Stomach (tissue), 9 donors: ENCODE results near the gene FAM25A. TPM values are rescaled to one million over a fixed set of nuclear protein-coding genes. Genes with fewer than 3 reads are reported as not detected.
"Not testable (repeated sequence)": the region's sequence is repeated elsewhere in the genome, so short reads cannot be mapped to it uniquely, and the experiment has no call there.

Experiments
- DNase-seq, 2 donors: peaks; one replicate each; pipeline versions ENCODE4 v3.0.0 to v3.0.0-alpha.2; 2013 to 2019
- H3K27ac ChIP-seq, 5 donors: fragments of 200-600 bp in 4 of 5; sonication (generic) in 4 of 5; one replicate each; pipeline ENCODE4 v1.5.1; 2013 to 2019; ENCODE audit warnings: mild to moderate bottlenecking in 1 of 5, moderate library complexity in 1 of 5
- H3K27me3 ChIP-seq, 3 donors: fragments of 200-600 bp; sonication (generic); one replicate each; pipeline ENCODE4 v1.5.1; 2017 to 2019; ENCODE audit warnings: mixed run types in 1 of 3
- H3K36me3 ChIP-seq, 4 donors: fragments of 200-600 bp; sonication (generic); 1 replicate in 3 of 4; 2 replicates in 1 of 4; pipeline ENCODE4 v1.5.1; 2016 to 2019
- H3K4me1 ChIP-seq, 4 donors: fragments of 200-600 bp; sonication (generic); one replicate each; pipeline ENCODE4 v1.5.1; 2016 to 2019
- H3K4me3 ChIP-seq, 4 donors: fragments of 200-600 bp; sonication (generic) in 3 of 4; one replicate each; pipeline ENCODE4 v1.5.1; 2016 to 2019; ENCODE audit warnings: mild to moderate bottlenecking in 1 of 4
- H3K9me3 ChIP-seq, 4 donors: fragments of 200-600 bp; sonication (generic); one replicate each; pipeline ENCODE4 v1.5.1; 2016 to 2019
- EP300 ChIP-seq: sonication (generic); formaldehyde crosslinking; IDR thresholded peaks from one replicate; pipeline ENCODE4 v1.6.1; 2017; ENCODE audit warnings: antibody characterized with exemption
- POLR2A ChIP-seq, 4 donors: fragments of 450-650 bp; IDR thresholded peaks; one replicate each; pipeline ENCODE4 v1.6.1; 2016; ENCODE audit warnings: antibody characterized with exemption in 4 of 4, control low read depth in 2 of 4, mild to moderate bottlenecking in 1 of 4, moderate library complexity in 1 of 4
- POLR2AphosphoS5 ChIP-seq, 3 donors: sonication (generic); formaldehyde crosslinking; IDR thresholded peaks; one replicate each; pipeline ENCODE4 v1.6.1; 2016; ENCODE audit warnings: antibody characterized with exemption in 3 of 3
- WGBS, 5 donors: extraction: QIAGEN DNeasy Blood & Tissue Kit in 3 of 5; methylation state at CpG; one replicate each; pipeline versions ENCODE4 v1.1.5 to v1.1.7; 2013 to 2018; 5-methylcytosine and 5-hydroxymethylcytosine counted together
- intact Hi-C: fragments of 100-400 bp; cut with DNase I; formaldehyde crosslinking; loops from one replicate; pipeline ENCODE4 v1.15.1; 2023; ENCODE audit warnings: low total_unique reads
- polyA plus RNA-seq, 3 donors: library from polyadenylated mRNA; stranded (reverse); fragments of 200-250 nt; gene quantifications; one replicate each; pipeline ENCODE4 v1.2.3, GENCODE V29; 2013
- total RNA-seq, 5 donors: library from RNA; depleted of rRNA; stranded (reverse); fragments of >200 nt; gene quantifications; one replicate each; pipeline versions ENCODE4 v1.1.0 to v1.2.3, GENCODE V29; 2014 to 2016
- TF ChIP-seq, protein P1 (sequence below), 7 experiments: fragments of 450-650 bp in 4 of 7; fragments of 200-600 bp in 3 of 7; sonication (generic) in 3 of 7; IDR thresholded peaks; one replicate each; pipeline ENCODE4 v1.5.1; 2016 to 2019; ENCODE audit warnings: antibody characterized with exemption in 7 of 7, control low read depth in 2 of 7, mild to moderate bottlenecking in 1 of 7
- donor health status: healthy with polysubstance abuse.
- donor health status: Bipolar disorder and iron deficiency.
- donor health status: healthy.

Gene FAM25A
- total and polyA plus RNA-seq, 8 donors = 11.9 TPM; not detected in 7

DNA sequence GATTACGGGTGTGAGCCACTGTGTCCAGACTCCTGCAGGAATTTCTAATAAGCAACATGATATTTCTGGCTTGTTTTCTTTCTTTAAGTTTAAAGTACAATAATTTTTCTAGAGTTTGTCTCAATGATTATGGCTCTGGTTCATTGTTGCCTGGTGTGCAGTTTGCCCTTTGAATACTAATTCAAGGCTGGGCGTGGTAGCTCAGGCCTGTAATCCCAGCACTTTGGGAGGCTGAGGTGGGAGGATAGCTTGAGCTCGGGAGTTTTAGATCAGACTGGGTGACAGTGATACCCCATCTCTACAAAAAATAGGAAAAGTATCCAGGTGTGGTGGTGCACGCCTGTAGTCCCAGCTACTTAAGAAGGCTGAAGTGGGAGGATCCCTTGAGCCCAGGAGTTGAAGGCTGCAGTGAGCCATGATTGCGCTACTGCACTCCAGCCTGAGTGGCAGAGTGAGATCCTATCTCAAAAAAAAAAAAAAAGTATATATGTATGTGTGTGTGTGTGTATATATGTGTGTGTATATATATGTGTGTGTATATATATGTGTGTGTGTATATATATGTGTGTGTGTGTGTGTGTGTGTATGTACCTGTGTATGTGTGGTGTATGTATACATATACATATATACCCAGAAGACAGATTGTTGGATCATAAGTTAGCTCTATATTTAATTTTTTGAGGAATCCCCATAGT, 43.6 kb upstream of the FAM25A start:
- TF ChIP-seq POLR2A (IDR thresholded peaks at IDR 0.05) (no peak), POLR2AphosphoS5 (IDR thresholded peaks at IDR 0.05) (no peak), EP300 (no peak)
- TF ChIP-seq, protein P1, sequence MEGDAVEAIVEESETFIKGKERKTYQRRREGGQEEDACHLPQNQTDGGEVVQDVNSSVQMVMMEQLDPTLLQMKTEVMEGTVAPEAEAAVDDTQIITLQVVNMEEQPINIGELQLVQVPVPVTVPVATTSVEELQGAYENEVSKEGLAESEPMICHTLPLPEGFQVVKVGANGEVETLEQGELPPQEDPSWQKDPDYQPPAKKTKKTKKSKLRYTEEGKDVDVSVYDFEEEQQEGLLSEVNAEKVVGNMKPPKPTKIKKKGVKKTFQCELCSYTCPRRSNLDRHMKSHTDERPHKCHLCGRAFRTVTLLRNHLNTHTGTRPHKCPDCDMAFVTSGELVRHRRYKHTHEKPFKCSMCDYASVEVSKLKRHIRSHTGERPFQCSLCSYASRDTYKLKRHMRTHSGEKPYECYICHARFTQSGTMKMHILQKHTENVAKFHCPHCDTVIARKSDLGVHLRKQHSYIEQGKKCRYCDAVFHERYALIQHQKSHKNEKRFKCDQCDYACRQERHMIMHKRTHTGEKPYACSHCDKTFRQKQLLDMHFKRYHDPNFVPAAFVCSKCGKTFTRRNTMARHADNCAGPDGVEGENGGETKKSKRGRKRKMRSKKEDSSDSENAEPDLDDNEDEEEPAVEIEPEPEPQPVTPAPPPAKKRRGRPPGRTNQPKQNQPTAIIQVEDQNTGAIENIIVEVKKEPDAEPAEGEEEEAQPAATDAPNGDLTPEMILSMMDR (IDR thresholded peaks at IDR 0.05) = no peak
- Histone ChIP-seq H3K4me3 (no peak overlapping the region), H3K4me1 (peaks cover 16 to 53% (median 29%) of the 10 kb centered on the region in 4 donors), H3K36me3 (no peaks in the 10 kb centered on the region), H3K27ac (no peak overlapping the region), H3K27me3 (peaks cover 0 to under 1% (median 0%) of the 10 kb centered on the region in 3 donors), H3K9me3 (no peaks in the 10 kb centered on the region)
- intact Hi-C loops = no loop called here
- WGBS, 5 donors = 88 to 99% (median 97%) methylated on average over 5 of the region's 5 CpGs
- no peak for DNase-seq

DNA sequence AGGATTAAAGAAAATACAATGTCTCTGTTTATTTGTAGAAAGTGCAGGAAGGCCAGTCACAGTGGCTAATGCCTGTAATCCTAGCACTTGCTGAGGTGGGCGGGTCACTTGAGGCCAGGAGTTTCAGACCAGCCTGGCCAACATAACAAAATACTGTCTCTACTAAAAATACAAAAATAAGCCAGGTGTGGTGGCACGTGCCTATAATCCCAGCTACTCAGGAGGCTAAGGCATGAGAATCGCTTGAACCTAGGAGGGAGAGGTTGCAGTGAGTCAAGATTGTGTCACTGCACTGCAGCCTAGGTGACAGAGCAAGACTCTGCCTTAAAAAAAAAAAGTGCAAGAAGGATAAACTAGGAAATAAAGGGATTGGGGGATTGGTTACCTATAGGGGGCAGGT, 41.6 kb upstream of the FAM25A start:
- WGBS, 5 donors = 63 to 75% (median 69%) methylated on average over 3 of the region's 3 CpGs
- H3K27me3 ChIP-seq, H3K4me3 ChIP-seq, DNase-seq, H3K36me3 ChIP-seq, intact Hi-C loops, H3K9me3 ChIP-seq: not testable (repeated sequence)
- Histone ChIP-seq H3K27ac (peak overlapping the region in 2 of 5 donors; percentile 59 to 62), H3K4me1 (peaks cover 8 to 44% (median 21%) of the 10 kb centered on the region in 4 donors)

DNA sequence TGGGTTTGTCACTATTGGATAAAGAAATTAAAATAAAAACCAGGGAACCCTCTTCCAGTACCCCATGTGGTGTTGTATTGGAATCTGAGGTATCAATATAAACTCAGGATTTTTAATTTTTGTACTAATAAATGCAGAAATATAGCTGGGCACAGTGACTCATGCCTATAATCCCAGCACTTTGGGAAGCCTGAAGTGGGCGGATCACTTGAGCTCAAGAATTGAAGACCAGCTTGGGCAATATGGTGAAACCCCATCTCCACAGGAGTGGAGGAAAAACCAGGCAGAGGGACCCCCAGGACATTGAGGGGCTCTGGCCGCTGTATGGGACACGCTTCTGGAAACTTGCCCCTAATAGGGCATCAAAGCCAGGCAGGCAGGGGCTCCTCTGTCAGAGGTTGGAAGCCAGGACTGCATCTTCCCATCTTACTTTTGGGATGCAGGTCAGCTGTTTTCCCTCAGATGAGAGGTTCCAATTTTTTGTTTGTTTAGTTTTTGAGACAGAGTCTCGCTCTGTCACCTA, 40.7 kb upstream of the FAM25A start:
- WGBS, 5 donors = 68 to 92% (median 79%) methylated on average over 4 of the region's 4 CpGs

DNA sequence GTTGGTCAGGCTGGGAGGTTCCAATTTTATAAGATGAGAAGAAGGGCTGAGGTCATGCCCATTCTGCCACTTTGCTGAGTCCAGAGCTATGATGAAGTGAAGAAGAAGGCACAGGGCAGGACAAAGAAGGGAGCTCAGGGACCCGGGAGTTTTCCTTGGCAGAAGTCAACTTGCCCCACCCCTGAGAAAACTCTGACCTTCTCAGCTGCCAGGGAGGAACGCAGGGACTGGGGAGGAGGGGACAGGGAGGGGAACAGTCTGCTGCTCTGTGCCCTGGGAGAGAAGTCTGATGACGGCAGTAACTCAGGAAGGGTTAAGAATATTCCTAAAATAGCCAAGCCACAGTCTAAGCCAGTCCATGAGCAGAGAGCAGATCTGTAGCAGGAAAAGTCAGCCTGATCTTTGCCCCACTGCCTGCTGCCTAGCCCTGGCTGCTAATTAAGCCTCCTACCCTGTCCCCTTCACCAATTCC, 40.1 kb upstream of the FAM25A start:
- Histone ChIP-seq H3K4me3 (no peak overlapping the region), H3K27me3 (no peaks in the 10 kb centered on the region), H3K9me3 (no peaks in the 10 kb centered on the region), H3K4me1 (peaks cover 8 to 30% (median 18%) of the 10 kb centered on the region in 4 donors), H3K27ac (peak overlapping the region in 4 of 5 donors; percentile 29 to 62 (median 52)), H3K36me3 (no peaks in the 10 kb centered on the region)
- peak in 1 of 2 donors; percentile 55 for DNase-seq
- intact Hi-C loops = no loop called here
- 9 to 16% (median 11%) methylated on average over 3 of the region's 3 CpGs for WGBS, 5 donors
- TF ChIP-seq POLR2AphosphoS5 (IDR thresholded peaks at IDR 0.05) = peak in 1 of 3 donors; percentile 3
- no peak for TF ChIP-seq EP300

More for the DNA sequence above, 40.7 kb upstream of the FAM25A start:
- Histone ChIP-seq H3K36me3 (no peaks in the 10 kb centered on the region), H3K9me3 (no peaks in the 10 kb centered on the region), H3K27me3 (no peaks in the 10 kb centered on the region), H3K4me1 (peaks cover 8 to 37% (median 20%) of the 10 kb centered on the region in 4 donors), H3K4me3 (no peak overlapping the region), H3K27ac (peak overlapping the region in 3 of 5 donors; percentile 6 to 62 (median 47))
- no peak for DNase-seq
- intact Hi-C loops = no loop called here
- TF ChIP-seq POLR2A (IDR thresholded peaks at IDR 0.05) (no peak), EP300 (no peak), POLR2AphosphoS5 (IDR thresholded peaks at IDR 0.05) (no peak)
- TF ChIP-seq, protein P1 (IDR thresholded peaks at IDR 0.05) = no peak

DNA sequence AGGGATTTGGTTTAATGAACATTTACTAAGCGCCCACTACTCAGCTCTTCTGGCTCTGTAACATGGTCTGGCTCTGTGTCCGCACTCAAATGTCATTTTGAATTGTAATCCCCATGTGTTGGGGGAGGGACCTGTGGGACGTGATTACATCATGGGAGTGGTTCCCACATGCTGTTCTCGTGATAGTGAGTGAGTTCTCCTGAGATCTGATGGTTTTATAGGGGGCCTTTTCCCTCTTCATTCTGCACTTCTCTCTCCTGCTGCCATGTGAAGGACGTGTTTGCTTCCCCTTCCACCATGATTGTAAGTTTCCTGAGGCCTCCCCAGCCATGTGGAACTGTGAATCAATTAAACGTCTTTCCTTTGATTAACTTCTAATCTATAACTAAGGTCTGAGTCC, 39.1 kb upstream of the FAM25A start:
- DNase-seq, intact Hi-C loops, H3K9me3 ChIP-seq, H3K27me3 ChIP-seq, H3K36me3 ChIP-seq, H3K4me3 ChIP-seq: not testable (repeated sequence)
- peaks cover 8 to 27% (median 18%) of the 10 kb centered on the region in 4 donors for H3K4me1 ChIP-seq
- peak overlapping the region in 2 of 5 donors; percentile 58 to 62 for H3K27ac ChIP-seq
- 73 to 87% (median 79%) methylated on average over 6 of the region's 6 CpGs for WGBS, 5 donors

DNA sequence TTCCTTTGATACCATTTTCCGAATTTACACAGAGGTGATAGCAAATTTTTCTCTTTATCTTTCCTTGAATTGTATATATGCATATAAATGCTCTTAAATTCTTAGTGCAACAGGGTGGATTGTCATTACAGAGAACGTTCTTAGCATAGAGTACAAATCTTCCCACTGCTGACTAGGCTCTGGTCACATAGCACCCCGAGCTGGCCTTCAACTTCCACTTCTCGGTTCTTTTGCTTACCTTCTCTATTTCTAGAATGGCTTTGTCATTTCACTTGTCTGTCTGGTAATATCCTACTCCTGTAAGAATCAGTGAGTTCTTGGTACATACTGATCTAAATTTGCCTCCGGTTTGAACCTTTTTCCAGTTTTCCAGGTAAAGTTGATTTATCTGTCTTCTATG, 38.4 kb upstream of the FAM25A start:
- Histone ChIP-seq H3K9me3 (no peaks in the 10 kb centered on the region), H3K27me3 (no peaks in the 10 kb centered on the region), H3K4me3 (no peak overlapping the region), H3K27ac (no peak overlapping the region), H3K4me1 (peaks cover 8 to 27% (median 18%) of the 10 kb centered on the region in 4 donors), H3K36me3 (no peaks in the 10 kb centered on the region)
- TF ChIP-seq POLR2AphosphoS5 (IDR thresholded peaks at IDR 0.05) = no peak
- TF ChIP-seq, protein P1 (IDR thresholded peaks at IDR 0.05) = no peak
- TF ChIP-seq EP300 = no peak
- TF ChIP-seq POLR2A (IDR thresholded peaks at IDR 0.05) = no peak
- no peak for DNase-seq
- WGBS, 5 donors = 90 to 96% (median 92%) methylated on average over 5 of the region's 5 CpGs
- intact Hi-C loops = no loop called here

DNA sequence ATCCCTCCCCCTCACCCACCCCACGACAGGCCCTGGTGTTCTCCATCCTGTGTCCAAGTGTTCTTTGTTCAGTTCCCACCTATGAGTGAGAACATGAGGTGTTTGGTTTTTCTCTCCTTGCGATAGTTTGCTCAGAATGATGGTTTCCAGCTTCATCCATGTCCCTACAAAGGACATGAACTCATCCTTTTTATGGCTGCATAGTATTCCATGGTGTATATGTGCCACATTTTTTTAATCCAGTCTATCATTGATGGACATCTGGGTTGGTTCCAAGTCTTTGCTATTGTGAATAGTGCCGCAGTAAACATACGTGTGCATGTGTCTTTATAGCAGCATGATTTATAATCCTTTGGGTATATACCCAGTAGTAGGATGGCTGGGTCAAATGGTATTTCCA, 35.6 kb upstream of the FAM25A start:
- intact Hi-C loops, H3K36me3 ChIP-seq, H3K4me3 ChIP-seq, H3K27ac ChIP-seq, H3K9me3 ChIP-seq, H3K27me3 ChIP-seq, DNase-seq: not testable (repeated sequence)
- WGBS, 5 donors = 88 to 98% (median 94%) methylated on average over 4 of the region's 4 CpGs
- H3K4me1 ChIP-seq = peaks cover 8 to 15% (median 12%) of the 10 kb centered on the region in 4 donors
